H1 (cell line): Measurements from ENCODE around the gene PROK2. TPM values are rescaled to one million over a fixed set of nuclear protein-coding genes. Genes with fewer than 3 reads are reported as not detected.

Experiments
- CTCF ChIA-PET: fragments of 300-600 bp; sonication (Branson Sonifier 250); formaldehyde crosslinking; loops from one replicate; lab custom pipeline; 2021; ENCODE audit not compliant: partially characterized antibody; lab: Charles Lee
- POLR2A ChIA-PET: fragments of 300-600 bp; sonication (Branson Sonifier 250); formaldehyde crosslinking; loops from one replicate; lab custom pipeline; 2021; ENCODE audit warnings: inconsistent platforms; ENCODE audit not compliant: partially characterized antibody; lab: Charles Lee
- DNase-seq, 2 experiments: peaks; one replicate each; pipeline versions ENCODE4 v3.0.0 to v3.0.0-alpha.2; 2010 to 2022; ENCODE audit warnings: low spot score in 2 of 2, low read depth in 1 of 2, mixed read lengths in 1 of 2
- FAIRE-seq: peaks from 2 replicates; lab custom pipeline; 2011; peaks lifted over from hg19 to GRCh38; lab: Jason Lieb, UNC
- H2AFZ ChIP-seq: 2 replicates; pipeline ENCODE4 v1.8.1; 2012; ENCODE audit warnings: low read length, inconsistent platforms
- H2AK5ac ChIP-seq: 2 replicates; pipeline ENCODE4 v1.6.1; 2013; ENCODE audit warnings: low read depth, low read length
- H2BK120ac ChIP-seq: replicated peaks from 2 replicates; pipeline ENCODE3; 2013; ENCODE audit warnings: low read depth, low read length, inconsistent platforms
- H2BK12ac ChIP-seq: 2 replicates; pipeline ENCODE4 v1.6.1; 2013; ENCODE audit warnings: low read depth, low read length
- H2BK15ac ChIP-seq: 2 replicates; pipeline ENCODE4 v1.6.1; 2013; ENCODE audit warnings: low read length
- H2BK20ac ChIP-seq: 2 replicates; pipeline ENCODE4 v1.6.1; 2013; ENCODE audit warnings: low read length
- H2BK5ac ChIP-seq: 2 replicates; pipeline ENCODE4 v1.6.1; 2013; ENCODE audit warnings: low read depth, low read length
- H3K14ac ChIP-seq: 2 replicates; pipeline ENCODE4 v1.6.1; 2013; ENCODE audit warnings: inconsistent platforms; ENCODE audit not compliant: insufficient read length
- H3K18ac ChIP-seq: 2 replicates; pipeline ENCODE4 v1.6.1; 2013; ENCODE audit warnings: low read length; ENCODE audit errors: extremely low read depth
- H3K23ac ChIP-seq: 2 replicates; pipeline ENCODE4 v1.6.1; 2013; ENCODE audit warnings: inconsistent platforms; ENCODE audit not compliant: insufficient read length
- H3K23me2 ChIP-seq: 2 replicates; pipeline ENCODE4 v1.6.1; 2013; ENCODE audit warnings: low read depth, low read length
- H3K27ac ChIP-seq: 2 replicates; pipeline ENCODE4 v1.6.1; 2011; ENCODE audit warnings: low read depth, low read length, inconsistent platforms
- H3K27me3 ChIP-seq, 4 experiments: replicated peaks in 1 of 4; 1 replicate in 1 of 4; 2 replicates in 3 of 4; pipeline versions ENCODE4 v1.6.1 to v1.8.1; 2011 to 2013; ENCODE audit warnings: low read length in 3 of 4, mild to moderate bottlenecking in 3 of 4, inconsistent platforms in 2 of 4, mixed read lengths in 2 of 4, moderate library complexity in 1 of 4; ENCODE audit not compliant: control insufficient read depth in 3 of 4, insufficient read depth in 3 of 4; ENCODE audit errors: extremely low read depth in 1 of 4
- H3K36me3 ChIP-seq, 4 experiments: 2 replicates each; pipeline versions ENCODE4 v1.6.1 to v1.8.1; 2011 to 2013; ENCODE audit warnings: mild to moderate bottlenecking in 4 of 4, low read length in 3 of 4, moderate library complexity in 2 of 4, control low read depth in 1 of 4, inconsistent platforms in 1 of 4; ENCODE audit not compliant: insufficient read depth in 4 of 4, control insufficient read depth in 2 of 4
- H3K4ac ChIP-seq: replicated peaks from 2 replicates; pipeline ENCODE3; 2013; ENCODE audit warnings: low read length, low read depth, mixed read lengths, inconsistent platforms; ENCODE audit not compliant: insufficient read length
- H3K4me1 ChIP-seq, 4 experiments: replicated peaks in 1 of 4; 1 replicate in 1 of 4; 2 replicates in 3 of 4; pipeline versions ENCODE4 v1.6.1 to v1.8.1; 2011 to 2013; ENCODE audit warnings: low read length in 3 of 4, inconsistent platforms in 2 of 4, mixed read lengths in 1 of 4; ENCODE audit not compliant: insufficient read depth in 4 of 4, control insufficient read depth in 3 of 4
- H3K4me2 ChIP-seq, 2 experiments: 2 replicates each; pipeline versions ENCODE4 v1.6.1 to v1.8.1; 2011 to 2013; ENCODE audit warnings: low read depth in 2 of 2, low read length in 2 of 2, control low read depth in 1 of 2, inconsistent platforms in 1 of 2, mild to moderate bottlenecking in 1 of 2; ENCODE audit not compliant: insufficient read depth in 1 of 2
- H3K4me3 ChIP-seq, 4 experiments: fragments of 200-600, 300-600 bp in 1 of 4; sonication (generic), shearing (Covaris generic), sonication (Bioruptor Twin) in 1 of 4; 2 replicates each; pipeline versions ENCODE4 v1.5.1 to v1.8.1; 2011 to 2016; ENCODE audit warnings: low read length in 4 of 4, low read depth in 3 of 4, control low read depth in 2 of 4, inconsistent platforms in 2 of 4, mild to moderate bottlenecking in 2 of 4, mixed read lengths in 1 of 4, moderate library complexity in 1 of 4; ENCODE audit not compliant: insufficient read depth in 2 of 4; ENCODE audit errors: extremely low read depth in 1 of 4
- H3K56ac ChIP-seq: replicated peaks from 2 replicates; pipeline ENCODE3; 2013; ENCODE audit warnings: low read depth, mild to moderate bottlenecking, mixed read lengths, low read length, inconsistent platforms; ENCODE audit not compliant: insufficient read length
- H3K79me1 ChIP-seq: 2 replicates; pipeline ENCODE4 v1.6.1; 2013; ENCODE audit warnings: low read depth, low read length, control low read depth
- H3K79me2 ChIP-seq, 2 experiments: 2 replicates each; pipeline versions ENCODE4 v1.6.1 to v1.8.1; 2012 to 2013; ENCODE audit warnings: low read length in 2 of 2, mild to moderate bottlenecking in 2 of 2, inconsistent platforms in 1 of 2; ENCODE audit not compliant: insufficient read depth in 2 of 2, control insufficient read depth in 1 of 2
- H3K9ac ChIP-seq, 4 experiments: replicated peaks in 1 of 4; 1 replicate in 1 of 4; 2 replicates in 3 of 4; pipeline versions ENCODE4 v1.6.1 to v1.8.1; 2011 to 2013; ENCODE audit warnings: low read depth in 3 of 4, low read length in 3 of 4, control low read depth in 2 of 4, mild to moderate bottlenecking in 2 of 4, moderate library complexity in 2 of 4, inconsistent platforms in 1 of 4; ENCODE audit errors: extremely low read depth in 1 of 4
- H3K9me3 ChIP-seq, 2 experiments: 2 replicates each; pipeline versions ENCODE4 v1.6.1 to v1.8.1; 2012 to 2013; ENCODE audit warnings: mild to moderate bottlenecking in 2 of 2, moderate library complexity in 2 of 2, control low read depth in 1 of 2, inconsistent platforms in 1 of 2, low read depth in 1 of 2, low read length in 1 of 2, mixed read lengths in 1 of 2; ENCODE audit not compliant: insufficient read depth in 2 of 2
- H4K20me1 ChIP-seq, 2 experiments: replicated peaks in 1 of 2; 2 replicates each; pipeline versions ENCODE3 to v1.8.1; 2011 to 2013; ENCODE audit warnings: inconsistent platforms in 2 of 2, low read length in 2 of 2, mild to moderate bottlenecking in 1 of 2; ENCODE audit not compliant: insufficient read depth in 2 of 2, control insufficient read depth in 1 of 2
- H4K5ac ChIP-seq: 2 replicates; pipeline ENCODE4 v1.6.1; 2013; ENCODE audit warnings: low read length, low read depth, mixed read lengths, inconsistent platforms; ENCODE audit not compliant: insufficient read length
- H4K8ac ChIP-seq: 2 replicates; pipeline ENCODE4 v1.8.0; 2013; ENCODE audit warnings: mild to moderate bottlenecking, moderate library complexity, low read length, inconsistent platforms; ENCODE audit not compliant: insufficient read depth; ENCODE audit errors: extremely low read depth
- H4K91ac ChIP-seq: replicated peaks from 2 replicates; pipeline ENCODE3; 2013; ENCODE audit warnings: low read length, mixed read lengths, inconsistent platforms; ENCODE audit not compliant: insufficient read length
- CTCF ChIP-seq, 3 experiments: IDR thresholded peaks; 1 replicate in 2 of 3; 2 replicates in 1 of 3; pipeline versions ENCODE4 v1.5.1 to v1.6.1; 2011; ENCODE audit warnings: low read length in 3 of 3, mild to moderate bottlenecking in 3 of 3, inconsistent platforms in 2 of 3, low read depth in 1 of 3, moderate library complexity in 1 of 3; ENCODE audit not compliant: insufficient read depth in 1 of 3; ENCODE audit errors: control extremely low read depth in 1 of 3
- MAX ChIP-seq: IDR thresholded peaks from 2 replicates; pipeline ENCODE4 v1.6.1; 2012; ENCODE audit warnings: inconsistent platforms
- PHF8 ChIP-seq: fragments of 200-600 bp; sonication (generic); conservative IDR thresholded peaks from 2 replicates; pipeline ENCODE4 v1.7.1; 2012; ENCODE audit warnings: low read depth, mild to moderate bottlenecking, inconsistent platforms, low read length, moderate library complexity
- ZNF274 ChIP-seq: IDR thresholded peaks from 2 replicates; pipeline ENCODE4 v1.7.0; 2012; ENCODE audit warnings: low read length, borderline replicate concordance; ENCODE audit errors: extremely low read depth
- WGBS, 2 experiments: shearing (Covaris generic) in 1 of 2; methylation state at CpG; one replicate each; pipeline versions ENCODE4 v1.1.6 to v1.1.7; 2013 to 2015; ENCODE audit warnings: low lambda C conversion rate in 2 of 2, mixed read lengths in 2 of 2, inconsistent platforms in 1 of 2, low coverage in 1 of 2, missing lambda C conversion rate in 1 of 2; ENCODE audit not compliant: insufficient replicate concordance in 2 of 2, insufficient coverage in 1 of 2, insufficient read length in 1 of 2; ENCODE audit errors: extremely low coverage in 1 of 2, missing lambda C conversion rate in 1 of 2; 5-methylcytosine and 5-hydroxymethylcytosine counted together
- polyA plus RNA-seq, 7 experiments: library from polyadenylated mRNA; depleted of rRNA in 3 of 7; stranded (reverse) in 5 of 7; unstranded in 2 of 7; fragments of >200 nt in 5 of 7; fragments of 200-250 nt in 2 of 7; gene quantifications; 1 replicate in 5 of 7; 2 replicates in 1 of 7; 4 replicates in 1 of 7; pipeline versions ENCODE4 v1.2.1 to v1.2.3, GENCODE V29; 2011 to 2013; ENCODE audit warnings: missing spikeins in 2 of 7, mixed read lengths in 2 of 7
- total RNA-seq: library from RNA; stranded (reverse); fragmentation: NEBNext Ultra II Directional; extraction: Animal tissue kit (Norgen Biotek cat#: 25700); gene quantifications from 2 replicates; pipeline ENCODE4 v1.2.1, GENCODE V29; 2021

PROK2 gene
- total and polyA plus RNA-seq, 2 of the 8 experiments (the other 6 are each of a cell fraction or from before 2014, with no cell fraction given), result 0.50 to 1.8 TPM

- H3K23me2 ChIP-seq, result no peaks in the 10 kb centered on the region
- no peaks in the 10 kb centered on the region for H3K79me2 ChIP-seq
- no peak overlapping the region for H3K9ac ChIP-seq
- no peak overlapping the region for H3K23ac ChIP-seq
- no peak overlapping the region for H2BK120ac ChIP-seq
- no peak overlapping the region for H4K8ac ChIP-seq
- no peaks in the 10 kb centered on the region for H3K9me3 ChIP-seq
- no peaks in the 10 kb centered on the region for H3K36me3 ChIP-seq
- H3K56ac ChIP-seq, result no peak overlapping the region
- no peak overlapping the region for H2AK5ac ChIP-seq
- TF ChIP-seq CTCF (IDR thresholded peaks at IDR 0.05; ENCODE audit: control extremely low read depth in 1 of 3, insufficient read depth in 1 of 3, low read depth in 1 of 3, low read length in 3 of 3), result no peak
- no peak for TF ChIP-seq MAX
- TF ChIP-seq ZNF274, result no peak
- no peak for TF ChIP-seq PHF8
- no peak overlapping the region for H2AFZ ChIP-seq
- no peaks in the 10 kb centered on the region for H4K20me1 ChIP-seq
- H3K4me1 ChIP-seq, result peaks cover 0 to 7% (median 4%) of the 10 kb centered on the region in 4 experiments; a peak in 4 of 7 replicates
- H4K5ac ChIP-seq, result no peak overlapping the region
- H3K79me1 ChIP-seq, result no peaks in the 10 kb centered on the region; the same call in 1 of the 2 replicates
- H2BK15ac ChIP-seq, result no peak overlapping the region
- no peak overlapping the region for H4K91ac ChIP-seq
- DNase-seq (no peak), FAIRE-seq (no peak)
- H2BK20ac ChIP-seq, result no peak overlapping the region
- no peak overlapping the region for H3K4ac ChIP-seq
- H3K18ac ChIP-seq, result no peak overlapping the region
- no peaks in the 10 kb centered on the region for H3K27me3 ChIP-seq
- POLR2A ChIA-PET, result no interaction called here
- CTCF ChIA-PET, result interaction anchor here (1.2 kb wide), 1 partner anchor 66 kb away, joined by 3 read pairs; no protein-coding TSS in a partner anchor
- no peak overlapping the region for H3K4me2 ChIP-seq
- no peak overlapping the region for H2BK12ac ChIP-seq
- 91% methylated on average over 3 of the region's 3 CpGs; no CpG with 5 or more reads in 1 of the 2 experiments for WGBS, 2 experiments
- H2BK5ac ChIP-seq, result no peak overlapping the region
- H3K27ac ChIP-seq, result no peak overlapping the region
- H3K14ac ChIP-seq, result no peak overlapping the region
- H3K4me3 ChIP-seq, result no peak overlapping the region
Observed at GRCh38 chr3:71796290-71796689, 11.3 kb upstream of the PROK2 start.
